IMR-90 (cell line): Measurements from ENCODE around the gene CREB5. TPM values are rescaled to one million over a fixed set of nuclear protein-coding genes. Genes with fewer than 3 reads are reported as not detected.

Experiments used
- ATAC-seq: fragments of 200-7000 bp; cut with Tn5 transposase; 2 replicates; pipeline ENCODE4 v1.9.1; 2020; ENCODE audit warnings: low read depth, mild to moderate bottlenecking, moderate library complexity
- BruUV-seq: library from RNA; stranded (reverse); fragments of 400-500 nt; replicated peaks from 2 replicates; lab custom pipeline; 2021; lab: Mats Ljungman, UMichigan
- CTCF ChIA-PET: fragments of 300-600 bp; formaldehyde crosslinking; extraction: SDS; loops from one replicate; lab custom pipeline; 2021; ENCODE audit warnings: antibody characterized with exemption; lab: Yijun Ruan, JAX
- POLR2A ChIA-PET: fragments of 300-600 bp; sonication (Branson Sonifier 250); formaldehyde crosslinking; loops from one replicate; lab custom pipeline; 2022; ENCODE audit warnings: antibody characterized with exemption; ENCODE audit not compliant: unreplicated experiment; lab: Charles Lee
- DNase-seq: peaks from one replicate; pipeline ENCODE4 v3.0.0; 2013
- H2AFZ ChIP-seq: replicated peaks from 2 replicates; pipeline ENCODE3; 2013; ENCODE audit warnings: low read length, mild to moderate bottlenecking; ENCODE audit not compliant: poor library complexity
- H2AK5ac ChIP-seq: 2 replicates; pipeline ENCODE4 v1.6.1; 2013; ENCODE audit warnings: low read depth, low read length, inconsistent platforms
- H2AK9ac ChIP-seq: replicated peaks from 2 replicates; pipeline ENCODE3; 2013; ENCODE audit warnings: mild to moderate bottlenecking, low read depth, low read length, moderate library complexity; ENCODE audit not compliant: poor library complexity
- H2BK120ac ChIP-seq: 2 replicates; pipeline ENCODE4 v1.6.1; 2013; ENCODE audit warnings: low read depth, low read length, inconsistent platforms
- H2BK15ac ChIP-seq: 3 replicates; pipeline ENCODE4 v1.6.1; 2013; ENCODE audit warnings: low read depth, low read length, inconsistent platforms
- H2BK20ac ChIP-seq: 2 replicates; pipeline ENCODE4 v1.6.1; 2013; ENCODE audit warnings: low read depth, mild to moderate bottlenecking, inconsistent platforms, low read length, moderate library complexity
- H2BK5ac ChIP-seq: 2 replicates; pipeline ENCODE4 v1.6.1; 2013; ENCODE audit warnings: mild to moderate bottlenecking, low read depth, low read length, inconsistent platforms; ENCODE audit not compliant: poor library complexity, severe bottlenecking
- H3K14ac ChIP-seq: replicated peaks from 2 replicates; pipeline ENCODE4 v1.6.1; 2013; ENCODE audit warnings: low read depth, low read length, inconsistent platforms
- H3K18ac ChIP-seq: 2 replicates; pipeline ENCODE4 v1.6.1; 2013; ENCODE audit warnings: low read depth, low read length, control low read depth
- H3K23ac ChIP-seq: 2 replicates; pipeline ENCODE4 v1.6.1; 2013; ENCODE audit warnings: low read depth, low read length, inconsistent platforms
- H3K27ac ChIP-seq: 2 replicates; pipeline ENCODE4 v1.5.1; 2013; ENCODE audit warnings: mild to moderate bottlenecking, control low read depth, low read length; ENCODE audit not compliant: insufficient read depth
- H3K27me3 ChIP-seq: 2 replicates; pipeline ENCODE4 v1.6.1; 2013; ENCODE audit warnings: low read length; ENCODE audit not compliant: control insufficient read depth, insufficient read depth
- H3K36me3 ChIP-seq: 2 replicates; pipeline ENCODE4 v1.6.1; 2013; ENCODE audit warnings: low read length, mixed read lengths; ENCODE audit not compliant: control insufficient read depth, insufficient read depth
- H3K4ac ChIP-seq: 2 replicates; pipeline ENCODE4 v1.6.1; 2013; ENCODE audit warnings: low read depth, low read length, inconsistent platforms
- H3K4me1 ChIP-seq: 2 replicates; pipeline ENCODE4 v1.6.1; 2013; ENCODE audit warnings: low read length, mixed read lengths; ENCODE audit not compliant: control insufficient read depth, insufficient read depth
- H3K4me2 ChIP-seq: 2 replicates; pipeline ENCODE4 v1.6.1; 2013; ENCODE audit warnings: low read depth, mild to moderate bottlenecking, control low read depth, low read length, moderate library complexity
- H3K4me3 ChIP-seq: 2 replicates; pipeline ENCODE4 v1.5.1; 2013; ENCODE audit warnings: low read depth, mild to moderate bottlenecking, control low read depth, low read length, moderate library complexity; ENCODE audit not compliant: insufficient read depth
- H3K56ac ChIP-seq: 2 replicates; pipeline ENCODE4 v1.6.1; 2013; ENCODE audit warnings: low read length, inconsistent platforms; ENCODE audit not compliant: insufficient read depth; ENCODE audit errors: extremely low read depth
- H3K79me1 ChIP-seq, 2 experiments: 2 replicates each; pipeline ENCODE4 v1.6.1; 2013; ENCODE audit warnings: low read length in 2 of 2, inconsistent platforms in 1 of 2, low read depth in 1 of 2
- H3K9ac ChIP-seq: 2 replicates; pipeline ENCODE4 v1.6.1; 2013; ENCODE audit warnings: low read depth, low read length, control low read depth
- H3K9me1 ChIP-seq: 2 replicates; pipeline ENCODE4 v1.6.1; 2013; ENCODE audit warnings: low read length, inconsistent platforms; ENCODE audit not compliant: insufficient read depth
- H3K9me3 ChIP-seq: 2 replicates; pipeline ENCODE4 v1.6.1; 2013; ENCODE audit warnings: low read length; ENCODE audit not compliant: control insufficient read depth, insufficient read depth
- H4K20me1 ChIP-seq: 2 replicates; pipeline ENCODE4 v1.6.1; 2013; ENCODE audit warnings: low read length, inconsistent platforms; ENCODE audit not compliant: insufficient read depth
- H4K5ac ChIP-seq: 2 replicates; pipeline ENCODE4 v1.6.1; 2013; ENCODE audit warnings: mild to moderate bottlenecking, low read depth, low read length, control low read depth
- H4K8ac ChIP-seq, 2 experiments: 2 replicates each; pipeline ENCODE4 v1.6.1; 2013; ENCODE audit warnings: low read depth in 2 of 2, low read length in 2 of 2, control low read depth in 1 of 2, inconsistent platforms in 1 of 2
- H4K91ac ChIP-seq: 2 replicates; pipeline ENCODE4 v1.6.1; 2013; ENCODE audit warnings: low read depth, low read length, inconsistent platforms; ENCODE audit not compliant: insufficient read depth
- CEBPB ChIP-seq: IDR thresholded peaks from 2 replicates; pipeline ENCODE4 v1.6.1; 2012; ENCODE audit warnings: low read depth, low read length, improper control_type of control experiment
- CTCF ChIP-seq: conservative IDR thresholded peaks from 2 replicates; pipeline ENCODE4 v1.5.1; 2012; ENCODE audit warnings: mild to moderate bottlenecking, low read depth, low read length, improper control_type of control experiment
- FOS ChIP-seq: fragments of 150-350 bp; IDR thresholded peaks from 2 replicates; pipeline ENCODE4 v1.6.1; 2016; ENCODE audit warnings: low read depth, low read length
- MXI1 ChIP-seq: IDR thresholded peaks from 2 replicates; pipeline ENCODE4 v1.6.1; 2012; ENCODE audit warnings: low read depth, mild to moderate bottlenecking, low read length, moderate library complexity, borderline replicate concordance
- POLR2A ChIP-seq: IDR thresholded peaks from 2 replicates; pipeline ENCODE4 v1.6.1; 2012; ENCODE audit warnings: mild to moderate bottlenecking, low read depth, low read length
- RAD21 ChIP-seq: IDR thresholded peaks from 2 replicates; pipeline ENCODE4 v1.6.1; 2012; ENCODE audit warnings: low read length, improper control_type of control experiment
- USF2 ChIP-seq: fragments of 150-350 bp; IDR thresholded peaks from 2 replicates; pipeline ENCODE4 v1.6.1; 2017; ENCODE audit warnings: mild to moderate bottlenecking, antibody characterized with exemption, low read length, low read depth
- WGBS, 2 experiments: methylation state at CpG; one replicate each; pipeline versions ENCODE4 v1.1.5 to v1.1.7; 2013; ENCODE audit warnings: missing lambda C conversion rate in 2 of 2; ENCODE audit not compliant: insufficient read length in 1 of 2; ENCODE audit errors: extremely low coverage in 2 of 2; 5-methylcytosine and 5-hydroxymethylcytosine counted together
- dilution Hi-C: fragments of 300-500 bp; cut with HindIII; formaldehyde crosslinking; loops from one replicate; pipeline ENCODE4 v1.14.3; 2018; ENCODE audit warnings: low sequenced_read_pairs; ENCODE audit not compliant: unreplicated experiment
- in situ Hi-C: fragments of 300-500 bp; cut with MboI; formaldehyde crosslinking; loops from 3 replicates; pipeline ENCODE4 v1.14.3; 2019; ENCODE audit warnings: low sequenced_read_pairs, inconsistent platforms, mixed read lengths
- intact Hi-C: fragments of 100-400 bp; cut with micrococcal nuclease; formaldehyde crosslinking; loops from 2 replicates; pipeline ENCODE4 v1.10.0; 2022
- polyA plus RNA-seq, 3 experiments: library from polyadenylated mRNA; depleted of rRNA; stranded (reverse); fragments of >200 nt; gene quantifications; 2 replicates each; pipeline ENCODE4 v1.2.3, GENCODE V29; 2012; ENCODE audit warnings: low replicate concordance in 1 of 3
- total RNA-seq: library from RNA; depleted of rRNA; stranded (reverse); fragments of >200 nt; gene quantifications from 2 replicates; pipeline ENCODE4 v1.2.3, GENCODE V29; 2012

CREB5 gene
- total and polyA plus RNA-seq, 2 of the 4 experiments (the other 2 are of a cell fraction) = 7.3 to 13.1 TPM

GRCh38 chr7:28397141-28397540 lies 15.2 kb upstream of the CREB5 start:
- Histone ChIP-seq H2BK120ac (no peak overlapping the region), H3K4ac (no peak overlapping the region), H2AFZ (no peak overlapping the region), H4K91ac (no peak overlapping the region), H3K4me2 (no peak overlapping the region), H2BK5ac (no peak overlapping the region), H3K18ac (no peak overlapping the region), H3K9ac (no peak overlapping the region), H3K14ac (no peak overlapping the region), H3K4me1 (no peaks in the 10 kb centered on the region), H3K9me1 (no peaks in the 10 kb centered on the region), H2AK5ac (no peak overlapping the region), H3K23ac (no peak overlapping the region), H2BK20ac (no peak overlapping the region), H3K36me3 (no peaks in the 10 kb centered on the region), H3K27me3 (peaks cover 2% of the 10 kb centered on the region; the same call in 1 of the 2 replicates), H4K20me1 (no peaks in the 10 kb centered on the region), H2BK15ac (no peak overlapping the region), H3K27ac (no peak overlapping the region), H2AK9ac (no peak overlapping the region), H3K9me3 (no peaks in the 10 kb centered on the region), H4K8ac (no peak overlapping the region), H3K4me3 (no peak overlapping the region), H3K79me1 (no peaks in the 10 kb centered on the region), H4K5ac (no peak overlapping the region), H3K56ac (no peak overlapping the region)
- POLR2A ChIA-PET = no interaction called here
- DNase-seq = no peak
- ATAC-seq = no peak
- TF ChIP-seq MXI1 (no peak), RAD21 (no peak), USF2 (no peak), CEBPB (no peak), FOS (no peak), POLR2A (no peak), CTCF (no peak)
- no CpG with 5 or more reads among the region's 2 CpGs for WGBS, 2 experiments
- in situ Hi-C loops (loop anchor here (10.0 to 25.0 kb wide), 2 partner anchors 458 to 715 kb away; no protein-coding TSS in a partner anchor), intact Hi-C loops (loop anchor here (10.0 kb wide), 1 partner anchor 708 kb away; no protein-coding TSS in a partner anchor), dilution Hi-C loops (no loop called here)
- no TSS peak for BruUV-seq
- CTCF ChIA-PET = no interaction called here
